Fibroblast of pulmonary artery (primary cell): ENCODE results near the gene ZNF184.

Experiments used
- DNase-seq: peaks from one replicate; pipeline ENCODE4 v3.0.0-alpha.2; 2010; ENCODE audit warnings: low read depth
- H3K4me3 ChIP-seq: replicated peaks from 2 replicates; pipeline ENCODE4 v1.5.1; 2011; ENCODE audit warnings: low read depth, mild to moderate bottlenecking, control low read depth, low read length, moderate library complexity
- CTCF ChIP-seq: IDR thresholded peaks from 2 replicates; pipeline ENCODE4 v1.5.1; 2011; ENCODE audit warnings: mild to moderate bottlenecking, control low read depth, low read length, inconsistent platforms; ENCODE audit errors: missing control alignments

Gene ZNF184

GRCh38 chr6:27422651-27423332, 50.1 kb downstream of the ZNF184 start:
- H3K4me3 ChIP-seq: peak overlapping the region; percentile 16
- TF ChIP-seq CTCF: no peak
- peak; percentile 46 for DNase-seq

DNA sequence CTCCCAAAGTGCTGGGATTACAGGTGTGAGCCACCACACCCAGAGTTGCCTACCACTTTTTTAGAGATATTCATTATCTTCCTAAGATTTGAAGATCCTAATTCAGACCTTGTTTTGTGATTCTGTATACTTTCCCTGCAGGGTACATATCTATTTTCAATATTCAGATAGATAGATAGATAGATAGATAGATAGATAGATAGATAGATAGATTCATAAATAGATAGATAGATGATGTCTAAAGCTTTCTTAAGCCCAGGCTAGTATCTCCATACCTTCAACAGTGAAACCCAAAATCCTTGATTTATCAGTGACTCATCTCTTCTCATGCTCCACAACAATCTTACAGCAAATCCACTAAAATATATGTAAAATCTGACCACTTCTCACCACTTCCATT, 53.5 kb downstream of the ZNF184 start:
- no peak overlapping the region for H3K4me3 ChIP-seq
- TF ChIP-seq CTCF: no peak
- no peak for DNase-seq

DNA sequence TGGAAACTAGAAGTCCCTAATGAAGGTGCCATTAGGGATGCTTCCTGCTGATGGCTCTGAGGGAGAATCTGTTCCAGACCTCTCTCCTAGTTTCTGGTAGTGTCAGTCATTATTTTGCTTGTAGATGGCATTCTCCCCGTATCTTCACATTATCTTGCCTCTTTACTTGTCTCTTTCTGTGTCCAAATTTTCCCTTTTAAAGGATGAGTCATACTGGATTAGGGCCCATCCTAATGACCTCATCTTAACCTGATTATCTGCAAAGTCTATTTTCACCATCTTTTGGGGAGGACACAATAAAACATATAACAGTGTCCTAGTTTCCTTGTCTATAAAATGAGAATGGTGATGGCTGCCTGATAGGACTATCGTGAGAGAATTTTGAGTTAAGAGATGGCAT, 57.0 kb downstream of the ZNF184 start:
- no peak for TF ChIP-seq CTCF
- DNase-seq: no peak
- H3K4me3 ChIP-seq: no peak overlapping the region

DNA sequence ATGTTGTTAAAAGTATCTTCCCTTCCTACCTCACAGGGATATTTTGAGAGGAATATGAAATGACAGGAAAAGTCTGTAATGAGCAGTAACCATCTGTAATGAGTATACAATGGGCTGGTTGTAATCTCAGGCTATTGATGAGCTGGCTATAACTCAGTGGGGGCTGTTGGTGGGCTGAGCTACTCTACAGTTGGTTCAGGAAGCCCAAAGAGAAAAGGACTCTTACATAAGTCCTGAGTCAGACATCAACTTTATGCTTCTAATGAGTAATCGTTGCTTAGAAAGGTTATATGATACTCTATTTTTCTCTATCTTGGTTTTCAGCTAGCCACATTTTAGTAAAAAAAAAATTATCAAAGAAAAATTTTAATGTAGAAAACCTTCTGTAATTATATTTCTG, 57.9 kb downstream of the ZNF184 start:
- H3K4me3 ChIP-seq: no peak overlapping the region
- TF ChIP-seq CTCF: no peak
- DNase-seq: no peak

DNA sequence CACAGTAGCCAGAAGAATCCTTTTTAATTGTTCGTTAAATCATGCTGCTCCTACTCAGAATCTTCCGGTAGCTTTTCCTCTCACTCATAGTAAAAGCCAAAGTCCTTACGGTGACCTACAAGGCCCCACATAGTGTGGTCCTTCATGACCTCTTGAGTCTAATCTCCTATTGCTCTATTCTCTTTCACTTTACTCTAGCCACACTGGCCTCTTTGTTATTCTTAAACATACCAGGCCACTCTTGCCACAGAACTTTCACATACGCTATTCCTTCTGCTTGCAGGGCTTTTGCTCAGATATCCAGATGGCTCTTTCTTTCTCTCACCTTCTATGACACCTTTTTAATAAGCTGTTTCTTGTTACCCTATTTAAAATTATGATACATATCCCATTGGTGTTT, 58.6 kb downstream of the ZNF184 start:
- DNase-seq: no peak
- TF ChIP-seq CTCF: no peak
- no peak overlapping the region for H3K4me3 ChIP-seq

DNA sequence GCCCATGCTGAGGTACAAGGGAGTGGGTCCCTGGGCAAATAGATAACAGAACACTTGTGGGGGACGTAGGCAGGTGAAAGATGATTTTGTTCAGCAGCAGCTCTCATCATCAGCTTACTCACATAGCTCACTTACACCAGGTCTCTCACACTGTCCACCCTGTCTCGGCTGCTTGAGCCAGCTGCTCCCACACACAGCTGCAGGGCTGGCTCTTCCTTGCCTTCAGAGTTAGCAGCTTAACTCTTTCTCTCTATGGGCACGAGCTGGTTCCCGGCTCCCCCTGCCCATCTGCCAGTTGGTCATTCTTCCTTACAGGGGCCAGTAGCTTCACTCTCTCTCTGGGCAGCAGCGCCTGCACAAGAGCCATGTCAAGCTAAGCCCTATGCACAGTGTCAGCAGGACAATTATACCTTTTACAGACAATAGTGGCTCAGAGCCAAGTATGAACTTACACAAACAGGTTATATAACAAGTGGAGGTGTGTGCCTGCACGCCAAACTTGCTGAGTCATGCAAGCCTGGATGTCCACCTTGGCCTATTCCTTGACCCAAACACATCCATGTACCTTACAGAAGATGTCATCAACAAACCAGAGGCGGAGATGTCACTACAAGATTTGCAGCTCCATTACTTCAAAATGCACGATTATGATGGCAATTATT, 65.6 kb downstream of the ZNF184 start:
- no peak for TF ChIP-seq CTCF
- no peak for DNase-seq
- H3K4me3 ChIP-seq: no peak overlapping the region

DNA sequence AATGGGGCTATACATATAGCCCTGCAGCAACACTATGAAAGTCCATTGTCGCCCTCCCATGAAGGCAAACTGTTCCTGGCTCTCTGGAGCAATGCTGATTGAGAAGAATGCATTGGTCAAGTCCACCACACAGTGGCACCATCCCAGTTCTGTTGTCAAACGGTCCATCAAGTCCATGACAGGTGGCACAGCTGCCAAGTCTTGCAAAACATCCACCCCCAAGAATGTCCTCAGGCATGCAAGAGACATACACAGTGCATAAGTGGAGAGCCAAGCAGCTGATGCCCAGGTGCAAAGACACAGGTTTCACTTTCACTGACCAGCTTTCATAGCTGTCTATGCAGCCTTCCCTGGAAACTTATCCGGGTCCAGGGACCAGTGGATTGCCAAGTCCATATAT, 66.8 kb downstream of the ZNF184 start:
- no peak for TF ChIP-seq CTCF
- H3K4me3 ChIP-seq: no peak overlapping the region
- no peak for DNase-seq
